K562 (cell line): ENCODE data around the gene NME2. TPM values are rescaled to one million over a fixed set of nuclear protein-coding genes. Genes with fewer than 3 reads are reported as not detected.

Source experiments
- CREB3 ChIP-seq: fragments of 450-650 bp; conservative IDR thresholded peaks from 2 replicates; pipeline ENCODE4 v1.6.1; 2016; ENCODE audit warnings: missing genetic modification characterization, low read depth, mild to moderate bottlenecking, missing compliant biosample characterization, moderate library complexity
- E2F6 ChIP-seq, 2 experiments: IDR thresholded peaks; 2 replicates each; pipeline ENCODE4 v1.6.1; 2011; ENCODE audit warnings: borderline replicate concordance in 1 of 2, control low read depth in 1 of 2, low read depth in 1 of 2, low read length in 1 of 2, mild to moderate bottlenecking in 1 of 2, mixed read lengths in 1 of 2, moderate library complexity in 1 of 2; ENCODE audit not compliant: insufficient read depth in 1 of 2, insufficient read length in 1 of 2, poor library complexity in 1 of 2, severe bottlenecking in 1 of 2; ENCODE audit errors: extremely low read depth in 1 of 2
- FOSL1 ChIP-seq: fragments of 200-800 bp; sonication (Bioruptor generic); conservative IDR thresholded peaks from 2 replicates; pipeline ENCODE4 v1.6.1; 2016; ENCODE audit warnings: missing genetic modification characterization, missing compliant biosample characterization
- HNRNPH1 ChIP-seq: fragments of 200-400 bp; formaldehyde crosslinking; optimal IDR thresholded peaks from 2 replicates; pipeline ENCODE3; 2017; ENCODE audit warnings: low read depth, mild to moderate bottlenecking, low read length, moderate library complexity
- KDM2B ChIP-seq: fragments of 250-450 bp; sonication (Bioruptor Pico); IDR thresholded peaks from 2 replicates; pipeline ENCODE4 v1.8.0; 2021; ENCODE audit warnings: mild to moderate bottlenecking, moderate library complexity
- MAFF ChIP-seq: IDR thresholded peaks from 2 replicates; pipeline ENCODE4 v1.6.1; 2012; ENCODE audit warnings: low read length, improper control_type of control experiment
- MNT ChIP-seq, 2 experiments: fragments of 450-650 bp; conservative IDR thresholded peaks; 2 replicates each; pipeline ENCODE4 v1.6.1; 2017; ENCODE audit warnings: mild to moderate bottlenecking in 2 of 2, moderate library complexity in 2 of 2
- MTF1 ChIP-seq: fragments of 250-450 bp; sonication (Bioruptor Pico); IDR thresholded peaks from 2 replicates; pipeline ENCODE4 v1.9.0; 2021; ENCODE audit warnings: moderate library complexity, mild to moderate bottlenecking, inconsistent platforms, borderline replicate concordance
- NCOA6 ChIP-seq: fragments of 450-650 bp; IDR thresholded peaks from 2 replicates; pipeline ENCODE4 v1.6.1; 2017; ENCODE audit warnings: mild to moderate bottlenecking
- NELFE ChIP-seq: IDR thresholded peaks from 2 replicates; pipeline ENCODE4 v1.6.1; 2011; ENCODE audit warnings: mild to moderate bottlenecking; ENCODE audit not compliant: insufficient read depth, insufficient read length
- PHF8 ChIP-seq: fragments of 200-600 bp; sonication (generic); IDR thresholded peaks from 2 replicates; pipeline ENCODE4 v1.6.1; 2012; ENCODE audit warnings: mixed run types, mild to moderate bottlenecking, inconsistent platforms, low read length, moderate library complexity, borderline replicate concordance
- RAD21 ChIP-seq, 2 experiments: fragments of 250-450 bp in 1 of 2; fragments of 450-650 bp in 1 of 2; sonication (Bioruptor Pico) in 1 of 2; formaldehyde crosslinking in 1 of 2; IDR thresholded peaks in 1 of 2; conservative IDR thresholded peaks in 1 of 2; 2 replicates each; pipeline versions ENCODE4 v1.4.0 to v1.8.0; 2020 to 2022; ENCODE audit warnings: mild to moderate bottlenecking in 2 of 2, moderate library complexity in 1 of 2
- RBM34 ChIP-seq: fragments of 200-400 bp; formaldehyde crosslinking; IDR thresholded peaks from 2 replicates; pipeline ENCODE4 v1.6.1; 2018; ENCODE audit warnings: low read length, borderline replicate concordance; ENCODE audit not compliant: insufficient read depth
- RFX7 ChIP-seq: fragments of 250-450 bp; sonication (Bioruptor Pico); IDR thresholded peaks from 2 replicates; pipeline ENCODE4 v1.5.1; 2021; ENCODE audit warnings: mild to moderate bottlenecking
- SRF ChIP-seq, 2 experiments: fragments of 250-450, 450-650 bp in 1 of 2; sonication (Bioruptor Pico) in 1 of 2; sonication (generic) in 1 of 2; formaldehyde crosslinking; IDR thresholded peaks; 2 replicates each; pipeline versions ENCODE4 v1.5.0 to v1.5.1; 2020 to 2022; ENCODE audit warnings: mild to moderate bottlenecking in 1 of 2, missing genetic modification reagents in 1 of 2
- TAF15 ChIP-seq: fragments of 200-400 bp; formaldehyde crosslinking; IDR thresholded peaks from 2 replicates; pipeline ENCODE4 v1.6.1; 2017; ENCODE audit warnings: mild to moderate bottlenecking, low read depth, low read length, moderate library complexity
- TFAP4 ChIP-seq: sonication (generic); formaldehyde crosslinking; IDR thresholded peaks from 2 replicates; pipeline ENCODE4 v1.8.0; 2022; ENCODE audit warnings: missing genetic modification reagents, mild to moderate bottlenecking, moderate library complexity, borderline replicate concordance
- ZNF280A ChIP-seq: fragments of 450-650 bp; IDR thresholded peaks from 2 replicates; pipeline ENCODE4 v1.6.1; 2018; ENCODE audit warnings: mild to moderate bottlenecking, low read depth; ENCODE audit not compliant: partially characterized antibody
- polyA plus RNA-seq, 8 experiments: library from polyadenylated mRNA; depleted of rRNA in 4 of 8; stranded (reverse) in 5 of 8; unstranded in 3 of 8; fragments of >200 nt; fragmentation: Nextera tagmentation in 2 of 8; fragmentation: Illumina TruSeq in 1 of 8; extraction: Ambion mirVana in 2 of 8; extraction: Trizol in 1 of 8; gene quantifications; 2 replicates each; pipeline versions ENCODE4 v1.2.1 to v1.2.3, GENCODE V29; 2011 to 2014; ENCODE audit warnings: inconsistent platforms in 1 of 8, missing spikeins in 1 of 8
- total RNA-seq, 7 experiments: library from RNA; depleted of rRNA in 6 of 7; stranded (reverse); fragments of >200 nt in 6 of 7; fragmentation: Illumina TruSeq in 2 of 7; extraction: Trizol in 2 of 7; gene quantifications; 2 replicates each; pipeline versions ENCODE4 v1.2.1 to v1.2.3, GENCODE V29; 2011 to 2021; ENCODE audit warnings: low replicate concordance in 1 of 7

The NME2 gene
- total and polyA plus RNA-seq, 9 of the 15 experiments (the other 6 are each of a cell fraction or from before 2014, with no cell fraction given) = 684 to 1,202 (median 924) TPM

GRCh38 chr17:51121620-51122472 is 44.4 kb upstream of the NME2 start (continued):
- TF ChIP-seq MNT (conservative IDR thresholded peaks at IDR 0.05) (peak; percentile 94 to 97), RAD21 (CRISPR knock-in tag; conservative IDR thresholded peaks at IDR 0.05 in 1 of 2, IDR thresholded peaks at IDR 0.05 in 1 of 2) (peak in 1 of 2 experiments; percentile 30; a peak in 1 of 4 replicates), RBM34 (no peak), KDM2B (CRISPR knock-in tag) (no peak), CREB3 (tag) (no peak), MTF1 (CRISPR knock-in tag) (no peak), TFAP4 (CRISPR knock-in tag) (peak; percentile 94), PHF8 (peak; percentile 58; the same call in 1 of the 2 replicates), ZNF280A (no peak), SRF (CRISPR knock-in tag; IDR thresholded peaks at IDR 0.05) (peak in 1 of 2 experiments; percentile 26; a peak in 1 of 4 replicates), TAF15 (no peak), NELFE (no peak), MAFF (peak; percentile 55; the same call in 1 of the 2 replicates), NCOA6 (no peak), E2F6 (IDR thresholded peaks at IDR 0.05; ENCODE audit: borderline replicate concordance in 1 of 2, extremely low read depth in 1 of 2, insufficient read depth in 1 of 2, insufficient read length in 1 of 2, low read depth in 1 of 2, low read length in 1 of 2, poor library complexity in 1 of 2, severe bottlenecking in 1 of 2) (peak; percentile 83 to 90), FOSL1 (tag) (peak; percentile 94), RFX7 (no peak), HNRNPH1 (no peak)
